ENCODE measurements around the gene ADAT2. TPM values are rescaled to one million over a fixed set of nuclear protein-coding genes. Genes with fewer than 3 reads are reported as not detected.
"Not testable (repeated sequence)": the region's sequence is repeated elsewhere in the genome, so short reads cannot be mapped to it uniquely, and the experiment has no call there.

ADAT2 gene
- total RNA-seq, 2 experiments from 2014 or later: 35.9 to 40.8 TPM

- Mint-ChIP-seq H3K27ac (peak overlapping the region; percentile 99), H3K9me3 (no peaks in the 10 kb centered on the region), H3K4me1 (ENCODE audit: low read depth) (peaks cover 45% of the 10 kb centered on the region), H3K27me3 (no peaks in the 10 kb centered on the region), H3K36me3 (ENCODE audit: low read depth) (peaks cover 27% of the 10 kb centered on the region), H3K4me3 (peak overlapping the region; percentile 88)
- CTCF ChIA-PET: no interaction called here
- DNase-seq (no peak), ATAC-seq (no peak)
- POLR2A ChIA-PET: interaction anchor here (0.6 kb wide), 1 partner anchor 593 kb away, joined by 3 read pairs; no protein-coding TSS in a partner anchor
- intact Hi-C loops (cut with micrococcal nuclease): no loop called here
- no peak for TF ChIP-seq CTCF (IDR thresholded peaks at IDR 0.05)
These were observed 1.0 kb upstream of the ADAT2 start for GRCh38 chr6:143451531-143451930.

DNA sequence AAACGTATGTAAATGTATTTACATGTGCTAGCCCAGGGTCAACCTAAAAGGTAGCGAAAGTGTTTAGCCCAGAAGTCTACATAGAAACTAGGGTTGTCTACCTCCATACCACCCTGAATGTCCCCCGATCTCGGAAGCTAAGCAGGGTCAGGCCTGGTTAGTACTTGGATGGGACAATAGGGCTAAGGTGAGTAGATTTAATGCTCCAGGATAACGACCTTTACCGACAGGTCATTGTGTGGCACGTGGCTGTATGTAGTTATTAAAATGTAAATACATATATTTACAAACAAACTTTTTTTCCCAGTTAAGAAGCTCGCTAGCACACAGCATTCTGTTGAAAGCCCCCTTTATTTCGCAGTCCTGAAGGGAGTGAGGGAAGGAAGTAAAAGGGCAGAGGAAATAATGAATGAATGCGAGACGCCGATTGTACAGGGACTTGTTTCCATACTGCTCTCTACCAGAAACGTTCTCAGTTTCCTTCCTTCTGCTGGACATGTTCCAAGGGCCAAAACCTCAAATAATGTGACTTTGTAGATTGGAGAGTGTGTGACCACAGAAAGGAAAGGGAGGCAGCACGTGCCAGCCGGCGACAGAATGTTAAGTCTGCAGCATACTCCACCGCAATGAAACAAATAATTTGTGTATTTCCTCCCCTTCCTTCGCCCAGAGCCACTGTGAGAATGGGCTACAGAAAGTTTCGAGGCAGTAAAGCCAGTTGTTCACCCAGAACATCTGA lies 612 bp downstream of the ADAT2 start:
- Mint-ChIP-seq H3K4me1 (ENCODE audit: low read depth) (peaks cover 47% of the 10 kb centered on the region), H3K4me3 (peak overlapping the region; percentile 88), H3K27me3 (no peaks in the 10 kb centered on the region), H3K36me3 (ENCODE audit: low read depth) (peaks cover 33% of the 10 kb centered on the region), H3K9me3 (no peaks in the 10 kb centered on the region), H3K27ac (peak overlapping the region; percentile 99)
- peak; percentile 55 for DNase-seq
- ChIA-PET CTCF (no interaction called here), POLR2A (interaction anchor here (0.5 to 2.1 kb wide), 8 partner anchors 8 to 548 kb away, joined by 3 to 10 read pairs (median 4); partner anchors contain the start of genes FUCA2 and LTV1)
- TF ChIP-seq CTCF (IDR thresholded peaks at IDR 0.05): no peak
- no peak for ATAC-seq
- intact Hi-C loops (cut with micrococcal nuclease): no loop called here

- intact Hi-C loops (cut with micrococcal nuclease): no loop called here
- ChIA-PET POLR2A (interaction anchor here (2.1 kb wide), 1 partner anchor 62 kb away, joined by 10 read pairs; the partner anchor contains the start of gene FUCA2), CTCF (interaction anchor here (0.6 kb wide), 1 partner anchor 126 kb away, joined by 3 read pairs; no protein-coding TSS in a partner anchor)
- Mint-ChIP-seq H3K4me3 (peak overlapping the region; percentile 88), H3K36me3 (ENCODE audit: low read depth) (peaks cover 34% of the 10 kb centered on the region), H3K27me3 (no peaks in the 10 kb centered on the region), H3K9me3 (no peaks in the 10 kb centered on the region), H3K27ac (peak overlapping the region; percentile 99), H3K4me1 (ENCODE audit: low read depth) (peaks cover 45% of the 10 kb centered on the region)
- no peak for TF ChIP-seq CTCF (IDR thresholded peaks at IDR 0.05)
- no peak for ATAC-seq
- DNase-seq: no peak
These were observed 1.3 kb downstream of the ADAT2 start for GRCh38 chr6:143449082-143449713.

- CTCF ChIA-PET; H3K9me3 Mint-ChIP-seq; intact Hi-C loops (cut with micrococcal nuclease); DNase-seq; H3K4me3 Mint-ChIP-seq; ATAC-seq; POLR2A ChIA-PET; H3K27ac Mint-ChIP-seq; H3K27me3 Mint-ChIP-seq: not testable (repeated sequence)
- H3K4me1 Mint-ChIP-seq (ENCODE audit: low read depth): peaks cover 42% of the 10 kb centered on the region
- H3K36me3 Mint-ChIP-seq (ENCODE audit: low read depth): peaks cover 40% of the 10 kb centered on the region
These were observed 2.6 kb downstream of the ADAT2 start for GRCh38 chr6:143447865-143448264.

DNA sequence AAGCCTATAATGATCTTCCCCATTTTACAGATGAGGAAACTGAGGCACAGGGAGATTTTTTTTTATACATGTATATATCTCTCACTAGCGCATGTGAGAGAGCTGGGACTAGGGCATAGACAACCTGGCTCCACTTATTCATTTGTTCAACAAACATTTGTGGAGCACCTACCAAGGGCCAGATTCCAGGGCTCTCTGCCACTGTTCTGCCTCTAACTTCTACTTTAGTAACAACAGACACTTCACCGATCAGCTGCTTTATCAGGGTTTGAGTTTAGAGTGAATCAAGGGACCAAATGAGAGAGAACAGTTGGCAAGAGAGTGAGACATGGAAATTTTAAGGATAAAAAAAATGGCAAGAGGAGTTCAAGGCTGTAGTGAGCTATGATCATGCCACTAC lies 7.4 kb downstream of the ADAT2 start:
- Mint-ChIP-seq H3K27ac (peak overlapping the region; percentile 55), H3K36me3 (ENCODE audit: low read depth) (peaks cover 72% of the 10 kb centered on the region), H3K4me1 (ENCODE audit: low read depth) (peaks cover 69% of the 10 kb centered on the region), H3K27me3 (no peaks in the 10 kb centered on the region), H3K9me3 (peaks cover 4% of the 10 kb centered on the region), H3K4me3 (no peak overlapping the region)
- TF ChIP-seq CTCF (IDR thresholded peaks at IDR 0.05): no peak
- CTCF ChIA-PET: interaction anchor here (1.1 to 1.5 kb wide), 4 partner anchors 10 to 70 kb away, joined by 3 to 4 read pairs (median 4); no protein-coding TSS in a partner anchor
- no peak for DNase-seq
- no peak for ATAC-seq
- POLR2A ChIA-PET: interaction anchor here (0.6 to 1.2 kb wide), 3 partner anchors 69 to 813 kb away, joined by 3 to 4 read pairs (median 3); partner anchors contain the start of gene FUCA2
- intact Hi-C loops (cut with micrococcal nuclease): no loop called here

Measured in activated CD8-positive, alpha-beta T cell treated with anti-CD3 and anti-CD28 coated beads for 36 hours (primary cell).